Measurements from ENCODE around the gene SUMO1. TPM values are rescaled to one million over a fixed set of nuclear protein-coding genes. Genes with fewer than 3 reads are reported as not detected.

Gene SUMO1
- total RNA-seq, 1 experiment from 2014 or later: 198 TPM

DNA sequence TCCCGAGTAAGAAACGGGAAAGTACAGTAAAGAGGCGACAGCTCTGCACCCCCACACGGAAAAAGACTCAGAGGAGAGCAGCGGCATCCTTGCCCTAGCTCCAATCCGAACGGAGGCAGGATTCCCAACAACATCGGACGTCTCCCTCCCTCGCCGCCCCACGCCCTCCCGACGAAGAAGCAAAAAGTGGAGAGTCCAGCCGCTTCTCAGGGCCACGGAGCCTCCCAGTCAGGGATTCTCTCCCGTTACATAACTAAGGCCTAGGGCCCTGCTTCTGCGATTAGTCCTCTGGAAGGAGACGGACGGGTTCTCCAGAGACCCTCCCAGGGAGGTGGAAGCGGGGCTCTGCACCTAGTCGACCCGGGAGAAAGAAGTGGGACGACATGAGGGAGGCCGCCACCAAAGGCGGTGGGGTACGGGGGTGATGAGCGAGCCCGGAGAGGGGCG is 587 bp downstream of the SUMO1 start:
- peak overlapping the region; percentile 46; the same call in 1 of the 2 replicates for H3K27ac ChIP-seq
- H3K9me3 ChIP-seq (replicated peaks): no peaks in the 10 kb centered on the region
- H3K4me3 ChIP-seq: peak overlapping the region; percentile 76
- no peaks in the 10 kb centered on the region for H3K27me3 ChIP-seq
- H3K36me3 ChIP-seq: peaks cover 7% of the 10 kb centered on the region
- H3K4me1 ChIP-seq: peaks cover 9% of the 10 kb centered on the region
- DNase-seq: peak; percentile 45 to 62

DNA sequence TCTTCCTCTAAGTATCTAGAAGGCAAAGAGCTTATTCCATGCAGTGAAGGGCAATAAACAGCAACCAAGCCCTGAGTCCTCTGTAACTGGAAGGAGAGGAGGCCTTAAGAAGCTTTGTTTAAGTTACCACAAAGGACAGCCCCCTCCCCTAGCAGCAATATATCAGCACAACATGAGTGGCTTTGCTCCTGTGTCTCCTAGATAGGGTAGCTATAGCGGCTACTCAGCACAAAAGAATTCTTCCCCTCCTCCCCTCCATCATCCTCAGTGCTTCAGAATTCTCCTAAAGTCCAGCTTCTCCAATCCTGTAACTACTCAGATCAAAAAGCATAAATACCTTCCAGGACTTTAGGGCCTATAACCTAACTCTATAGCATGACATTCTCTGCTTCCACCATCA is 16.5 kb downstream of the SUMO1 start:
- peaks cover 9% of the 10 kb centered on the region for H3K36me3 ChIP-seq
- no peak for DNase-seq
- no peaks in the 10 kb centered on the region for H3K9me3 ChIP-seq (replicated peaks)
- H3K27ac ChIP-seq: no peak overlapping the region
- no peaks in the 10 kb centered on the region for H3K27me3 ChIP-seq
- no peak overlapping the region for H3K4me3 ChIP-seq
- no peaks in the 10 kb centered on the region for H3K4me1 ChIP-seq

DNA sequence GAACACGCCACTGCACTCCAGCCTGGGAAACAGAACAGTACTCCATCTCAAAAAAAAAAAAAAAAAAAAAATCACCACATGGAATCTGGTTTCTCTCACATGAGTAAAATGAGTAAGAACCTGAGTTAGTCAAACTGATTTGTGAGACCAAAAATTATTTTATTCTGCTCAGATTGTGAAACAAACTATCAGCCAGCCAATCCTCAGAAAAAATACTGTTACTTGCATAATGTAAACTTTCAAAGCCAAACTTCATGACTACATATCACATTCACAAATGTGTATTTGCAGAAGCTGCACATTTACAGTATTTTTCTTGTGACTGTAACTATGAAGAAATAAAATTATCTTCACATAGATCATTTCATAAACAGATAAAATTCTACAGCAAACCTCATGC is 23.2 kb downstream of the SUMO1 start:
- no peaks in the 10 kb centered on the region for H3K9me3 ChIP-seq (replicated peaks)
- no peak overlapping the region for H3K27ac ChIP-seq
- H3K4me3 ChIP-seq: no peak overlapping the region
- no peaks in the 10 kb centered on the region for H3K27me3 ChIP-seq
- H3K4me1 ChIP-seq: no peaks in the 10 kb centered on the region
- peaks cover 29% of the 10 kb centered on the region for H3K36me3 ChIP-seq
- no peak for DNase-seq

DNA sequence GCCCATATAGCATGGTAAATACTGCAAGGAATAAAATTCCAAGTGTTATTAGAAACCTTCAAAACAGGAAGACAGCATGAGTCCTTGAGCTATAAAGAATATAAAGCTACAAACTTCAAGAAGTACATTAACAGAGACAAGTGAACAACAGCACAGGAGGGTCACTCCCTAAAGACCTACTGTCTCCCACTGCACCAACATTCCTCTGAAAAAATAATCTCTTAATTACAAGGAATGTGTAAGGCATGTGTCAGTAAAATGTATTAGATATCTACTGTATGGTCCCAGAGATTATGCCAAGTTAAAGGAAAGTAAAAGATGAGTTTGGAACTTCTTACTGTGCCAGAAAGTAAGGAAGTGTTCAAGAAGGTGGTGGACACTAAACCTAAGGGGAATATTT is 29.9 kb downstream of the SUMO1 start:
- Histone ChIP-seq H3K27ac (no peak overlapping the region), H3K36me3 (peaks cover 28% of the 10 kb centered on the region), H3K9me3 (replicated peaks) (no peaks in the 10 kb centered on the region), H3K4me3 (no peak overlapping the region), H3K4me1 (no peaks in the 10 kb centered on the region), H3K27me3 (no peaks in the 10 kb centered on the region)
- no peak for DNase-seq

DNA sequence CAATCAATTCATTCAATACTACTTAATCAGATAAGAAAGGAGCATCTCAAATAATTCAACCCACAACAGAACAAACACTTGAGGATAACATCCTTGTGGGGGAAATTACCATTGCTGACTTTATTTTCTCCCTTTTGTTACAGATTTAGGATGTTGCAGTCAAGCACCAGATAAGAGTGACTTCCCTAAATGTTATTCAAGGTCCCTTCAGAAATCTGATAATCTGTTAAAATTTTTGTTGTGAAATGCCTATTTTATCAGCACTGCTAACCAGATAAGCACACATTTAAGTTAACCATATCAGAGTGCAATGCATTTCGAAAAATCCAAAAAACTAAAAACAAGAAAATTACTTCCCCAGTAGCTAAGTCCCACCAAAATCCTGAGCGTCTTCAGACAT is 33.5 kb downstream of the SUMO1 start:
- no peak overlapping the region for H3K4me3 ChIP-seq
- no peaks in the 10 kb centered on the region for H3K9me3 ChIP-seq (replicated peaks)
- no peak for DNase-seq
- H3K4me1 ChIP-seq: no peaks in the 10 kb centered on the region
- H3K27ac ChIP-seq: no peak overlapping the region
- H3K27me3 ChIP-seq: no peaks in the 10 kb centered on the region
- H3K36me3 ChIP-seq: peaks cover 12% of the 10 kb centered on the region

DNA sequence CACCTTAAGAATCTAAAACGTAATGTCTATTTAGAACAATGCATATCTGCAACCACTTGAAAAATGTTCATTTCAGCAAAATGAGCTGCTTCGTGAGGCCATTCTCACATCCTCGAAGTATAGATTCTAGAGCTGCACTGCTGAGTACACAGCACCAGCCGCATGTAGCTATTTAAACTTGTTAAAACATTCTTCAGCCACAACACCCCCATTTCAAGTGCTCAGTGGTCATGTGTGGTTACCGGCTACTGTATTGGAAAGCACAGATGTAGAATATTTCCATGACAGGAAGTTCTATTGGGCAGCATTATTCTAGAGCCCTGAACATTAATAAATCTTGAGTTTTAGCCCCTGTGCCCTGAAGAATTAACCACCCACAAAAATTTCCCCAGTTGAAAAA is 35.0 kb downstream of the SUMO1 start:
- Histone ChIP-seq H3K36me3 (peaks cover 12% of the 10 kb centered on the region), H3K27me3 (no peaks in the 10 kb centered on the region)
- DNase-seq: no peak

DNA sequence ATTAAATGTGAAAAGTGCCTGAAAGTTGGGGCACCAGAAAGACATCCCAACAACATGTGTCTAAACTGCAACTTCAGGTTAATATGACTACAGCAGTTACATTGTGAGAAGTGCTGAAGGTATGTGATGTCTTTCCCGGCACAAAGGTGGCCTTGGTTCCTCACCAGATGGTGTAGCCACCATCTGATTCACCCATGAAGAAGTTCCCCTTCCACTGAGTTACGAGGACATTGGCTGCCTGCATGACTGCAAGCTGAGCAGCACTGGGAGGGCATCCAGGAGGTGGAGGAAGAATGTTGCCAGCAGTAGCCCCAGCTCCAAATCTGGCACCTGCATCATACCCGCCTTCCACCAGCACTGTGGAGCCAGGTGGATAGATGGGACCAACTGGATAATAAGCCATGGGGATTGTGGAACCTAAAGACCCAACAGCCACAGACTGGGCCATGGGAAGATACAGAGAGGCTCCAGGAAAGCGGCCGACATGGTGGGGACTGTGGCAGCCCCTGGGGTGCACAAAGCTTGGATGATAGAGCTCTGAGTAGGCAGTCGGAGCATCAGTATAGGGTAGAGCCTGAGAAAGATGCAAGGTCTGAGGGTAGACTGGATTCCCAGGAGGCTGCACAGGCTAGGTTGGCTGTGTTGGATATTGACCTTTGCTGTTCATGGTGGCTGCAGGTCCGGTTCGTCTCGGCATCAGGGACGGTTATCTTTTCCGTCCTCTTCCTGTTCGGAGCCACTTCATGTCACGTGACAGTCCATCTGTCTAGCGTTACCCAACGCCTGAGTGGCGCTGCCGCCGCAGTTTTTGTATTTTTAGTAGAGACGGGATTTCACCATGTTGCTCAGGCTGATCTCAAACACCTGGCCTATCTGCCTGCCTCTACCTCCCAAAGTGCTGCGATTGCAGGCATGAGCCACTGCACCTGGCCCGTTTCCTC is 36.9 kb downstream of the SUMO1 start:
- no peak for DNase-seq
- Histone ChIP-seq H3K27ac (no peak overlapping the region), H3K36me3 (peaks cover 5% of the 10 kb centered on the region), H3K4me1 (no peaks in the 10 kb centered on the region), H3K9me3 (replicated peaks) (no peaks in the 10 kb centered on the region), H3K4me3 (no peak overlapping the region), H3K27me3 (no peaks in the 10 kb centered on the region)

More for the DNA sequence above, 35.0 kb downstream of the SUMO1 start:
- H3K27ac ChIP-seq: no peak overlapping the region
- no peak overlapping the region for H3K4me3 ChIP-seq
- H3K4me1 ChIP-seq: no peaks in the 10 kb centered on the region
- H3K9me3 ChIP-seq (replicated peaks): no peaks in the 10 kb centered on the region

DNA sequence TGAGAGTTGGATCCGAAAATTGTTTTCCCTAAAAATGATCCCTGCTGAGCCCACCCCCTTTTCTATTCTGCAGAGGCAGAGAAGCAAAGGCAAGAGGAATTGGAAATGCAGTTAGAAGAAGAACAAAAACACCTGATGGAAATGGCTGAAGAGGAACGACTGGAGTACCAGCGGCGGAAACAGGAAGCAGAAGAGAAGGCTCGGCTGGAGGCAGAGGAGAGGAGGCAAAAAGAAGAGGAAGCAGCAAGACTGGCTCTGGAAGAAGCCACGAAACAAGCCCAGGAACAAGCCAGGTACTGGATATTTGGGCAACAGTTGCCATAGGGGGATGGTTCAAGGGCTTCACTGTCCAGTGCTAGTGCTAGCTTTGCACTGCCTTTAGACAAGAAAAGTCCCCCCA is 41.7 kb downstream of the SUMO1 start:
- H3K9me3 ChIP-seq (replicated peaks): no peaks in the 10 kb centered on the region
- no peak for DNase-seq
- H3K27me3 ChIP-seq: no peaks in the 10 kb centered on the region
- no peak overlapping the region for H3K4me3 ChIP-seq
- H3K36me3 ChIP-seq: no peaks in the 10 kb centered on the region
- no peak overlapping the region for H3K27ac ChIP-seq
- H3K4me1 ChIP-seq: no peaks in the 10 kb centered on the region

DNA sequence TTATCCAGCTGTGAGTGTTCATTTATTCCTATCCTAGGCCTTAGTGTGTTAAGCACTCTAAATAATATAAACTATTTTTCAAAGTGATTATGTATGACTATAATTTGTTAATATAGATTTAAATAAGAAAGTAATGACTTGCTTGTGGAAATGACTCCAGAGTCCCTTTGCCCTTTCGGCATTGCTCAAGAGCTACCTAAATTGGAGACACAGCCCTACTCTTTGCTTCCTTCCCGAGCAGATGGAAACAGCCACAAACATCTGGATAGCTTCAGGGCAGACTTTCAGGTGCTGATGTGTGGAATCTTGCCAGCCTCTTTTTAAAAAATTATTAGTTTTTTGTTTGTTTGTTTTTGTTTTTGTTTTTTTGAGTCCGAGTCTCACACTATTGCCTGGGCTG is 44.0 kb downstream of the SUMO1 start:
- Histone ChIP-seq H3K4me3 (no peak overlapping the region), H3K27me3 (no peaks in the 10 kb centered on the region), H3K36me3 (no peaks in the 10 kb centered on the region), H3K4me1 (no peaks in the 10 kb centered on the region), H3K9me3 (replicated peaks) (no peaks in the 10 kb centered on the region), H3K27ac (no peak overlapping the region)
- DNase-seq: no peak

GRCh38 chr2:202193881-202194353 is 44.5 kb downstream of the SUMO1 start:
- Histone ChIP-seq H3K4me3 (no peak overlapping the region), H3K4me1 (no peaks in the 10 kb centered on the region), H3K27me3 (no peaks in the 10 kb centered on the region), H3K9me3 (replicated peaks) (no peaks in the 10 kb centered on the region), H3K27ac (no peak overlapping the region), H3K36me3 (no peaks in the 10 kb centered on the region)
- DNase-seq: peak; percentile 19 to 61

- Histone ChIP-seq H3K36me3 (no peaks in the 10 kb centered on the region), H3K9me3 (replicated peaks) (no peaks in the 10 kb centered on the region), H3K27ac (no peak overlapping the region), H3K4me1 (no peaks in the 10 kb centered on the region), H3K27me3 (no peaks in the 10 kb centered on the region), H3K4me3 (no peak overlapping the region)
- no peak for DNase-seq
Observed at GRCh38 chr2:202193305-202193704, 45.1 kb downstream of the SUMO1 start.

DNA sequence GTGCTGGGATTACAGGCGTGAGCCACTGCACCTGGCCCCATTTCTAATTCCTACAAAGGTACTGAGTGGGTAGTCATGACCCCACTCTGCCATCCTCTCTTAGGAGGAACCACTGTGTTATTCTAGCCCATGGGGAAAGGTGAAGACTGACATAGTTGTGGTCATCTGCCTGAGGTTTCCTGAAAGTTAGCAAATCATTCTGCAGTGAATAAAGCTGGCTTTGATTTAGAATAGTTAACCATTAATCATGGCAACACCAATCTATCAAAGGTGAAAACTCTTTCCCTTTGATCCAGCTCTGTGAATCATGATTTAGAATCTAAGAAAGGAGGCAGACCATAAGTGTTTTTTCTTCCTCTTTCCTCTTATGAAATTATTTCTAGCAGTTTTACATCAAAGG is 50.8 kb downstream of the SUMO1 start:
- H3K36me3 ChIP-seq: no peaks in the 10 kb centered on the region
- H3K4me3 ChIP-seq: no peak overlapping the region
- no peaks in the 10 kb centered on the region for H3K4me1 ChIP-seq
- DNase-seq: no peak
- H3K9me3 ChIP-seq (replicated peaks): no peaks in the 10 kb centered on the region
- H3K27ac ChIP-seq: no peak overlapping the region
- H3K27me3 ChIP-seq: no peaks in the 10 kb centered on the region

- Histone ChIP-seq H3K27ac (no peak overlapping the region), H3K9me3 (replicated peaks) (no peaks in the 10 kb centered on the region), H3K4me3 (no peak overlapping the region), H3K4me1 (no peaks in the 10 kb centered on the region), H3K36me3 (no peaks in the 10 kb centered on the region), H3K27me3 (no peaks in the 10 kb centered on the region)
- DNase-seq: no peak
Observed at GRCh38 chr2:202186641-202187202, 51.7 kb downstream of the SUMO1 start.

DNA sequence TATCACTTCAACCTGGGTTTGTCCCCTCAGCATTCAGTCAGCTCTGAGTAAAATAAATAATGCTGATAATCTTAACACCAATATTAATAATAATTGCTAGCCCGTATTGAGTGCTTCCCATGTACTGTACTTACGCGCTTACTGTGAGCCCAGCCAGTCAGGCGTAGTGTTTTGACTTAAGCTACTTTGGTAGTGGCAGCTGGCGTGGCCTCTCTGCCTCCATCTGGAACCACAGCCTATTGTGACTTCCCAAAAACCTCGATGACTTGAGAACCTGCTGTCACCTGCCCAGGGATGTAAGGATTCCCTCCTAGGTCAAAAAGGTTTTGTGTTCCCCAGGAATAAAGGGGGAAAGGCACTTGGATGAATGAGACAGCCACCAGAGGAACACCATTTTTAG is 53.2 kb downstream of the SUMO1 start:
- no peaks in the 10 kb centered on the region for H3K27me3 ChIP-seq
- no peaks in the 10 kb centered on the region for H3K9me3 ChIP-seq (replicated peaks)
- H3K27ac ChIP-seq: no peak overlapping the region

GRCh38 chr2:202184557-202184956 is 53.8 kb downstream of the SUMO1 start:
- no peaks in the 10 kb centered on the region for H3K9me3 ChIP-seq (replicated peaks)
- DNase-seq: no peak
- no peak overlapping the region for H3K27ac ChIP-seq
- no peaks in the 10 kb centered on the region for H3K27me3 ChIP-seq
- no peak overlapping the region for H3K4me3 ChIP-seq
- no peaks in the 10 kb centered on the region for H3K36me3 ChIP-seq
- no peaks in the 10 kb centered on the region for H3K4me1 ChIP-seq

More for the DNA sequence above, 53.2 kb downstream of the SUMO1 start:
- H3K4me1 ChIP-seq: no peaks in the 10 kb centered on the region
- DNase-seq: no peak
- H3K36me3 ChIP-seq: no peaks in the 10 kb centered on the region
- H3K4me3 ChIP-seq: no peak overlapping the region

Measured in SJCRH30 (cell line).